Lower lobe of right lung (tissue), 2 donors: Measurements from ENCODE around the gene SHISA7. TPM values are rescaled to one million over a fixed set of nuclear protein-coding genes. Genes with fewer than 3 reads are reported as not detected.
"Not testable (repeated sequence)": the region's sequence is repeated elsewhere in the genome, so short reads cannot be mapped to it uniquely, and the experiment has no call there.

ENCODE experiments used
- ATAC-seq, 2 donors: fragments of 200-7000 bp; cut with Tn5 transposase; one replicate each; pipeline ENCODE4 v1.9.1; 2020 to 2022; ENCODE audit warnings: mild to moderate bottlenecking in 2 of 2, moderate library complexity in 2 of 2
- DNase-seq: peaks from one replicate; pipeline ENCODE4 v3.0.0-alpha.2; 2020
- H3K27ac ChIP-seq: fragments of 200-600 bp; one replicate; pipeline ENCODE4 v1.8.0; 2022
- H3K27me3 ChIP-seq: fragments of 200-600 bp; one replicate; pipeline ENCODE4 v1.8.0; 2022; ENCODE audit warnings: low read depth
- H3K36me3 ChIP-seq: fragments of 200-600 bp; one replicate; pipeline ENCODE4 v1.8.0; 2022; ENCODE audit warnings: mild to moderate bottlenecking
- H3K4me1 ChIP-seq: fragments of 200-600 bp; one replicate; pipeline ENCODE4 v1.8.0; 2022
- H3K4me3 ChIP-seq: fragments of 200-600 bp; one replicate; pipeline ENCODE4 v1.8.0; 2022; ENCODE audit warnings: mild to moderate bottlenecking
- H3K9me3 ChIP-seq: fragments of 200-600 bp; one replicate; pipeline ENCODE4 v1.8.0; 2022
- intact Hi-C: fragments of 100-400 bp; cut with DNase I; formaldehyde crosslinking; loops from one replicate; pipeline ENCODE4 v1.11.0; 2022
- total RNA-seq: library from RNA; stranded (reverse); fragmentation: NEBNext Ultra II Directional; extraction: Animal tissue kit (Norgen Biotek cat#: 25700); gene quantifications from one replicate; pipeline ENCODE4 v1.2.1, GENCODE V29; 2021
- TF ChIP-seq, protein P1 (sequence below): fragments of 200-600 bp; IDR thresholded peaks from one replicate; pipeline ENCODE4 v1.8.0; 2022; ENCODE audit warnings: antibody characterized with exemption, mild to moderate bottlenecking
- donor health status: DM: no; HTN: yes; CAD: no; lungs with severe emphysema.

SHISA7 gene
- total RNA-seq, 1 donor from 2014 or later = not detected

DNA sequence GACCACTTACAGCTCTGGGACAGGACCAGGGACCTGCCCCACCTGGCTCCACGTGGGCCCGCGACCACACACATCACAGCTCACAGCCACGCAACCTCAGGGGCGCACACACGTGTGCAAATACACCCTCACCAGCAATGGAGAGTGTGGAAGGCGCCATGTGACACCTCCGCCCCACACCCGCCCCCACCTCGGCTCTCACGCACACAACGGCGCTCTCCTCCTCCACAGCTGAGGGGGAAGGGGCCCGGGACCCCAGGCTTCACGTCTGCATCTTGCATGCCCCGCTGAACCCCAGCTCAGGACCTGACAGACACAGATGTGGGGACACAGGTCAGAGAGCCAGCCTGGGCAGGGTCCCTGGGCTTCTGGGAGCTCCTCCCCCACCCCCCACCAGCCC is 6.4 kb upstream of the SHISA7 start:
- H3K9me3 ChIP-seq = no peaks in the 10 kb centered on the region
- intact Hi-C loops = no loop called here
- H3K27me3 ChIP-seq = peaks cover 57% of the 10 kb centered on the region

DNA sequence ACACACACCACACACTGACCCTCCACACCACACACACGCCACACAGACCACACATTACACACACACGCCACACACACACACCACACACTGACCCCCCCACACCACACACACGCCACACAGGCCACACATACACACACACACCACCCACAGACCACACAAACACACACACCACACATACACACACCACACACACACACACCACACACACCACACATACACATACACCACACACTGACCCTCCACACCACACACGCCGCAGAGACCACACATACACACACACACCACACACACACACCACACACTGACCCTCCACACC is 5.0 kb upstream of the SHISA7 start:
- ATAC-seq, H3K27ac ChIP-seq, intact Hi-C loops, H3K36me3 ChIP-seq, H3K4me1 ChIP-seq, DNase-seq, H3K9me3 ChIP-seq, H3K4me3 ChIP-seq: not testable (repeated sequence)
- H3K27me3 ChIP-seq = peaks cover 68% of the 10 kb centered on the region

More for the DNA sequence above, 6.4 kb upstream of the SHISA7 start:
- no peak for ATAC-seq
- Histone ChIP-seq H3K36me3 (no peaks in the 10 kb centered on the region), H3K4me3 (no peak overlapping the region), H3K27ac (no peak overlapping the region), H3K4me1 (peaks cover 5% of the 10 kb centered on the region)
- TF ChIP-seq, protein P1, sequence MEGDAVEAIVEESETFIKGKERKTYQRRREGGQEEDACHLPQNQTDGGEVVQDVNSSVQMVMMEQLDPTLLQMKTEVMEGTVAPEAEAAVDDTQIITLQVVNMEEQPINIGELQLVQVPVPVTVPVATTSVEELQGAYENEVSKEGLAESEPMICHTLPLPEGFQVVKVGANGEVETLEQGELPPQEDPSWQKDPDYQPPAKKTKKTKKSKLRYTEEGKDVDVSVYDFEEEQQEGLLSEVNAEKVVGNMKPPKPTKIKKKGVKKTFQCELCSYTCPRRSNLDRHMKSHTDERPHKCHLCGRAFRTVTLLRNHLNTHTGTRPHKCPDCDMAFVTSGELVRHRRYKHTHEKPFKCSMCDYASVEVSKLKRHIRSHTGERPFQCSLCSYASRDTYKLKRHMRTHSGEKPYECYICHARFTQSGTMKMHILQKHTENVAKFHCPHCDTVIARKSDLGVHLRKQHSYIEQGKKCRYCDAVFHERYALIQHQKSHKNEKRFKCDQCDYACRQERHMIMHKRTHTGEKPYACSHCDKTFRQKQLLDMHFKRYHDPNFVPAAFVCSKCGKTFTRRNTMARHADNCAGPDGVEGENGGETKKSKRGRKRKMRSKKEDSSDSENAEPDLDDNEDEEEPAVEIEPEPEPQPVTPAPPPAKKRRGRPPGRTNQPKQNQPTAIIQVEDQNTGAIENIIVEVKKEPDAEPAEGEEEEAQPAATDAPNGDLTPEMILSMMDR = no peak
- no peak for DNase-seq

DNA sequence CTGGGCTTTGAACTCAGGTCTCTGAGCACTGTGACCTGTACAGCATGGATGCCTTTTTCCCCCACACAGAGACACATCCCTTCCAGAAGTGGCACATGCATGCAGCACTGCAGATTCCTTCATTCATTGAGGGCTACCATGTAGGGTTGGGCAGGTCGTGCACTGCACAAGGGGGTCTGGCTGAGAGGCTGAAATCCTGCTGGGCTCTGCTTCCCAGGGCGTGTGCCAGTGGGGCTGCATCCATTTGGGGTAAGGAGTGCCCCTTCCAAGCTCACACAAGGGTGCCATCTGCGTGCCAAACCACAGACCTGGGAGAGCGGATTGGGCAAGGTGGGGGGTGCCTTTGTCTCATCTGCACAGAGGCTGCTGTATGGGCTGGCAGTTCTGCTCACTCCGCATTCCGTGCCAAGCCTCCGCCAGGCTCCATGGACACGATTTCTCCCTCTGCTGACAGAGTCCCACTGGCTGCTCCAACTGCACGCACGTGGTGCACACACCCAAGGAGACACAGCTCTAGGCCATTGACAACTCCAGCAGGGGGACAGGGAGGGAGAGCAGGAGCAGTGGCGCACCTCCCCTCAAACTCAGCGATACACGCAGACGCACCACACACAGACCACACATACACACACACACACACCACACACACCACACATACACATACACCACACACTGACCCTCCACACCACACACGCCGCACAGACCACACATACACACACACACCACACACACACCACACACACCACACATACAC is 4.5 kb upstream of the SHISA7 start:
- no peak for DNase-seq

DNA sequence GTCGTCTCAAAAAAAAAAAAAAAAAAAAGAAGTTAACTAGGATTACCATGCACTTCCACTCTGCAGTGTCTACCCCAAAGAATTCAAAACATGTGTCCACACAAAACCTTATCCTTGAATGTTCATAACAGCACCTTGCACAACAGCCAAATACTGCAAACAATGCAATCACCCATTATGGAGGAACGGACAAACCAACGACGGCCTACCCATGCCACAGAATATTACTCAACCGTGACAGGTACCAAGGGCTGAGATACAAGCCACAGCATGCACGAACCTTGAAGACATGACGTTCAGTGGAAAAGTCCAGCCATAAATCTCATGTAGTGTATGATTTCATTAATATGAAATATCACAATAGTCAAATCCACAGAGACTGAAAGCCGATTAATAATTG is 3.0 kb upstream of the SHISA7 start:
- Histone ChIP-seq H3K36me3 (no peaks in the 10 kb centered on the region), H3K9me3 (no peaks in the 10 kb centered on the region), H3K4me3 (no peak overlapping the region), H3K27ac (no peak overlapping the region), H3K4me1 (peaks cover 10% of the 10 kb centered on the region), H3K27me3 (peaks cover 63% of the 10 kb centered on the region)
- intact Hi-C loops = no loop called here
- TF ChIP-seq, protein P1 = no peak
- no peak for ATAC-seq
- DNase-seq = no peak

More for the DNA sequence above, 4.5 kb upstream of the SHISA7 start:
- no peaks in the 10 kb centered on the region for H3K9me3 ChIP-seq
- no peak overlapping the region for H3K27ac ChIP-seq
- no peak overlapping the region for H3K4me3 ChIP-seq
- ATAC-seq = peak in 1 of 2 donors; percentile 15
- H3K36me3 ChIP-seq = no peaks in the 10 kb centered on the region
- H3K4me1 ChIP-seq = peaks cover 5% of the 10 kb centered on the region
- intact Hi-C loops = no loop called here
- H3K27me3 ChIP-seq = peaks cover 64% of the 10 kb centered on the region
- TF ChIP-seq, protein P1 = no peak

DNA sequence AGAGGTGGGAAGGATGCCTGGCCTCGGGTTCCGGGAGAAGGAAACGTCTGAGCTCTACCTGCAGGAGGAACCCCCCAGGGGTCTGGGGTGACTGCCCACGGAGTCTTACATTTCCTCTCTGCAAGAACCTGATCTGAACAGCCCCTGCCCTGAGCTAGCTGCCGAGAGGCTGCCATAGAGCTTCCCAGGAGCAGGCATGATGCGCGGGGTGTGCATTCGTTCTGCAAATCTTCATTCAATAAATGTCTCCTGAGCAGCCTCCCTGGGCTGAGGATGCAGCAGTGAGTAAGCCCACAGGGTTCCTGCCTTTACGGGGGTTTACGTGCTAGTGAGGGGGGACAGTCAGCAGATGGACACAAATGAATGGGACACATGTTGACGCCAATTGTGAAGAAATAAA is 1.5 kb upstream of the SHISA7 start:
- DNase-seq = no peak
- Histone ChIP-seq H3K36me3 (no peaks in the 10 kb centered on the region), H3K27ac (no peak overlapping the region), H3K4me3 (no peak overlapping the region), H3K27me3 (peaks cover 73% of the 10 kb centered on the region), H3K9me3 (no peaks in the 10 kb centered on the region), H3K4me1 (peaks cover 10% of the 10 kb centered on the region)
- TF ChIP-seq, protein P1 = no peak
- no peak for ATAC-seq
- intact Hi-C loops = no loop called here

DNA sequence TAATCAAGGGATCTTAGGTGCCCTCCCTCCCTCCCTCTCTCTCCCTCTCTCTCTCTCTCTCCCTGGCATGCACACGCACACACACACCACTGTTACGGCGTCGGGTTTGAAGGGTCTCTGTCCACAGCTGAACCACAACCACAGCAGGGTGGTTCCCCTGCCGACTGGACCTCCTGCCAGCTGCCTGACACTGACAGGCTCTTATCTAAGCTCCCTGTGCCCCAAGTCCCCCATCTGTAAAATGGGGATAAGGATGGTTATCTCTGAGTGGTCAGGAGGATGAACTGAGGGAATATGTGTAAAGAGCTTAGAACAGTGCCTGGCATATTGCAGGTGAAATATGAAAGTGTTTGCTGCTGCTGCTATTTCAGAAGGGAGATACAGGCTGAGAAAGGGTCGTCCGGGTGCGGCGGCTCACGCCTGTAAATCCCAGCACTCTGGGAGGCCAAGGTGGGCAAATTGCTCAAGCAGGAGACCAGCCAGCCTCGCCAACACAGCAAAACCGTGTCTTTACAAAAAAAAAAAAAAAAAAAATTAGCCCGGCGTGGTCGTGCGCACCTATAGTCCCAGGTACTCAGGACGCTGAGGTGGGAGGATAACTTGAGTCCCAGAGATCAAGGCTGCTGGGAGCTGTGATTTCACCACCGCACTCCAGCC is 852 bp upstream of the SHISA7 start:
- peaks cover 74% of the 10 kb centered on the region for H3K27me3 ChIP-seq
- intact Hi-C loops = no loop called here

More for the DNA sequence above, 852 bp upstream of the SHISA7 start:
- no peak for DNase-seq
- H3K36me3 ChIP-seq = no peaks in the 10 kb centered on the region
- no peak for ATAC-seq
- H3K9me3 ChIP-seq = no peaks in the 10 kb centered on the region
- H3K27ac ChIP-seq = no peak overlapping the region
- H3K4me3 ChIP-seq = no peak overlapping the region
- peaks cover 10% of the 10 kb centered on the region for H3K4me1 ChIP-seq
- TF ChIP-seq, protein P1 = no peak
